Bronchial epithelial cell (primary cell): ENCODE results near the gene OR6C74. TPM values are rescaled to one million over a fixed set of nuclear protein-coding genes. Genes with fewer than 3 reads are reported as not detected.

ENCODE experiments used
- DNase-seq: peaks from one replicate; pipeline ENCODE4 v3.0.0-alpha.2; 2010; ENCODE audit warnings: low read depth
- FAIRE-seq: peaks from 2 replicates; lab custom pipeline; 2011; peaks lifted over from hg19 to GRCh38; lab: Jason Lieb, UNC
- H3K27me3 ChIP-seq: 2 replicates; pipeline ENCODE4 v1.5.1; 2011; ENCODE audit warnings: low read length; ENCODE audit not compliant: control insufficient read depth, insufficient read depth
- H3K36me3 ChIP-seq: 2 replicates; pipeline ENCODE4 v1.5.1; 2011; ENCODE audit warnings: low read length; ENCODE audit not compliant: control insufficient read depth, insufficient read depth
- H3K4me3 ChIP-seq: 2 replicates; pipeline ENCODE4 v1.5.1; 2011; ENCODE audit warnings: mild to moderate bottlenecking, low read depth, low read length, control low read depth
- CTCF ChIP-seq: IDR thresholded peaks from 2 replicates; pipeline ENCODE4 v1.5.1; 2011; ENCODE audit warnings: mild to moderate bottlenecking, moderate library complexity, low read length, control low read depth, inconsistent platforms; ENCODE audit not compliant: insufficient read depth, severe bottlenecking
- total RNA-seq: library from RNA; depleted of rRNA; stranded (reverse); fragments of >200 nt; gene quantifications from 2 replicates; pipeline ENCODE4 v1.2.1, GENCODE V29; 2014

Gene OR6C74
- total RNA-seq, 1 donor from 2014 or later: not detected

DNA sequence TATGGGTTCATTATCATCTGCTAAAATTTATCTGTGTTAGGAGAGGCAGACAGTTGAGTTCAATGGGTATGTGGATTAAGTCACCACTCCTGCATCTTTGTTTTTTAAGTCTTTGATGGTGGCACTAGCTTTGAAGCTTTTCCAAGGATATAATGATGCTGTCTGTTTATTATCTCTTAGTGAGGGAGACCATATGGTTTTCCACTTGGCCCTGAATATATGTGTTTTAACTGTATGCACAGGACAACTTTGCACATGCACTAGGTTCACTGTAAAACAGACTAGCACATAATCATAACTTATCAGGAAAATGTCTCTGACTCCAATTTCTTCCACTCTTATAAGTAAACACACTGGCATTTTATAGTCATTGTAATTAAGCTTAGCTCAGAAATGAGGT is 8.9 kb downstream of the OR6C74 start:
- DNase-seq: no peak
- TF ChIP-seq CTCF: no peak
- Histone ChIP-seq H3K4me3 (no peak overlapping the region), H3K36me3 (no peaks in the 10 kb centered on the region), H3K27me3 (no peaks in the 10 kb centered on the region)
- FAIRE-seq: no peak

GRCh38 chr12:55256831-55257230 is 12.4 kb downstream of the OR6C74 start:
- FAIRE-seq: no peak

GRCh38 chr12:55258303-55258702 is 13.9 kb downstream of the OR6C74 start:
- no peak overlapping the region for H3K4me3 ChIP-seq
- DNase-seq (no peak), FAIRE-seq (no peak)
- H3K27me3 ChIP-seq: no peaks in the 10 kb centered on the region
- no peaks in the 10 kb centered on the region for H3K36me3 ChIP-seq
- TF ChIP-seq CTCF: no peak

More at GRCh38 chr12:55256831-55257230, 12.4 kb downstream of the OR6C74 start:
- Histone ChIP-seq H3K36me3 (no peaks in the 10 kb centered on the region), H3K4me3 (no peak overlapping the region), H3K27me3 (no peaks in the 10 kb centered on the region)
- DNase-seq: no peak
- no peak for TF ChIP-seq CTCF

DNA sequence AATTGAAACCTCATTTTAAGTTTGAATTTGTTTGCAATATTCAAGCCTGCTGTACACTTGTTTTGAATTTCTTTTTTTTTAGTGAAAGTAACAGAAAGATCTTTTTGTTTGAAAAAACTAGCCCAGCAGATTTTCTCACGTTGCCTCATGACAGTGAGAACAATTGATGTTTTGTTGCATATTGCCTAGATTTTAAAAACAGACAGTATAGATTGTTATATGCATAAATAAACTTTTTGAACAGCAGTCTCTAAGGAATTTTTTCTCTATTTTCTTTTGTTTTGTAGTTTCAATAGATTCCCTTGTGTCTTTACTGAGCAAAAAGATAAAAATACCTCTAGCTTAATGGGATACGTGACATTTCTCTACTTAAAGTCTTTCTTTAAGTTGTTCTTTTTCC is 36.6 kb downstream of the OR6C74 start:
- no peak for FAIRE-seq
- TF ChIP-seq CTCF: no peak

DNA sequence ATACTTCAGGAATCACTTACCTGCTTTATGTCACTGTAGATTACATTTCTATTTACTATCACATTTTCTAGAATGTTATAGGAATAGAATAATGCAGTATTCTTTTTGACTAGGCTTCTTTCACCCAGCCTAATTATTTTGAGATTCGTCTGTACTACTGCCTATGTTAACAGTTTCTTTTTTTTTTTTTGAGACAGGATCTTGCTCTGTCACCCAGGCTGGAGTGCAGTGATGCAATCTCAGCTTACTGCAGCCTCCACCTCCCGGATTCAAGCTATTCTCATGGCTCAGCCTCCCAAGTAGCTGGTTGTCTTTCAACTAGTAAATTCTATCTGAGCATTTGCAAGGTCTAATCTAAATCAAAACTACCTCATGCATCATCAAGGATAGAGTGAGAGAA is 45.6 kb downstream of the OR6C74 start:
- Histone ChIP-seq H3K36me3 (no peaks in the 10 kb centered on the region), H3K4me3 (no peak overlapping the region), H3K27me3 (no peaks in the 10 kb centered on the region)
- TF ChIP-seq CTCF: no peak
- FAIRE-seq (no peak), DNase-seq (no peak)

More for the DNA sequence above, 36.6 kb downstream of the OR6C74 start:
- Histone ChIP-seq H3K4me3 (no peak overlapping the region), H3K27me3 (no peaks in the 10 kb centered on the region), H3K36me3 (no peaks in the 10 kb centered on the region)
- DNase-seq: no peak

Other genes with a start within 250 kb of the OR6C74 start
- not detected in 2 replicates for gene NEUROD4, start 224.6 kb upstream of the OR6C74 start, total RNA-seq
- gene OR9K2, start 118.2 kb upstream of the OR6C74 start, total RNA-seq: not detected in 2 replicates
- gene OR10A7, start 23.6 kb upstream of the OR6C74 start, total RNA-seq: not detected in 2 replicates
- gene OR6C6, start 52.0 kb downstream of the OR6C74 start, total RNA-seq: not detected in 2 replicates
- not detected in 2 replicates for gene OR6C1, start 69.7 kb downstream of the OR6C74 start, total RNA-seq
- not detected in 2 replicates for gene OR6C3, start 86.1 kb downstream of the OR6C74 start, total RNA-seq
- gene OR6C75, start 118.4 kb downstream of the OR6C74 start, total RNA-seq: not detected in 2 replicates
- not detected in 2 replicates for gene OR6C65, start 155.9 kb downstream of the OR6C74 start, total RNA-seq
- gene OR6C76, start 181.6 kb downstream of the OR6C74 start, total RNA-seq: not detected in 2 replicates
- not detected in 2 replicates for gene OR6C2, start 199.5 kb downstream of the OR6C74 start, total RNA-seq
- gene OR6C70, start 225.5 kb downstream of the OR6C74 start, total RNA-seq: not detected in 2 replicates
- not detected in 2 replicates for gene OR6C68, start 247.8 kb downstream of the OR6C74 start, total RNA-seq